HG02973 (cell line): ENCODE data around the gene STYXL1.
A peak's percentile ranks its signal among the peaks of the same experiment; 100 is the strongest.

Experiments used
- ATAC-seq: cut with Tn5 transposase; IDR thresholded peaks from one replicate; pipeline ENCODE4 v1.9.1; 2021; ENCODE audit warnings: moderate library complexity; ENCODE audit not compliant: unreplicated experiment

STYXL1 gene

DNA sequence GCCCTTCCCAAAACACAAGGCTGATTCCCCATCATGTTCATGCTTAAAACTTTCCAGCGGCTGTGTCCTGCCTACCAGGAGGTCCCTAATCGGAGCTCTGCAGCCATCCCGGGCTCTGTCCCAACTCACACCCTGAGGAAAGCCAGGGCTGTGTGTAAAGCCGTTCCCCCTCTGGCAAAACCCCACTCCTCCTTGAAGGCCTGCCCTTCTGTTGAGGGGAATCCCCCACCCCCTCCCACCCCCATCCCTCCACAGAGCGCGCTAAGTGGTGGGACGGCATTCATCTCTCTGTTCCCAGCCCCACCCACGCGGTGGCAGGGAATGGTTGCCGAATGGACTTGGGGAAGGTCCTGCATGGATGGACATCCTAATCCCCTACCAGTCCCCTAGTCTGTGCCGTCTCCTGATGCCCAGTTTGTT lies 52.7 kb downstream of the STYXL1 start:
- ATAC-seq: no peak

DNA sequence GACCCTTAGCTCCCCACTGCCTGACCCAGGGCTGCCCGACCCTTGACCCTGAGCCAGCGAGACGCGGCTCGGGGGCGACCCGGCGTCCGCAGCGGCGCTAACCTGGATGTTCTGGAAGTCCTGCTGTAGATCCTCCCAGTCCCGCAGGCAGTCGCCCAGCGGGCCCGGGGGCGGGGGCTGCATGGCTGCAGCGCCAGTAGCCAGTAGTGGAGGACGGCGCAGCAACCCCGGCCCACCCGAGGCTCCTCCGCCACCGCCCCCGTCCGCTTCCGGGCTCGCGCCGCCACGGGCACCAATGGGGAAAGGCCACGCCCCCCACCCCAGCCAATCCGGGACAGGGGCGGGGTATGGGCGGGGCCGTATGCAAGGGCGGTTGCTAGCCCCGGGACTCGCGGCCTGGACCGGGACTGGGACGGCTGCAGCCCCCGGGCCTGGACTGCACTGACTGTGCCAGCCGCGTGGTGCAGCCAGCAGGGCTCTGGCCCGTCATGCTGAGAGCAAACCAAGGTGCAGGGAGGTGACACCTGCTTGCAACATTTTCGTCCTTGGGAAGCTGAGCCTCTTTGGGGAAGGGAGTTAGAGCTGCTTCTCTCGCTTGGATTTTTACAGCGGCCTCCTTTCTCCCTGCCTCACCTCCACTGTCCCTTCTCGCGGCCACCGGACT lies 53.3 kb downstream of the STYXL1 start, which contains the start of gene TMEM120A:
Gene TMEM120A, minus strand, starts transcription at position 208 of the 664 bp plus-strand sequence. Its CDS starts 25 bp downstream, at position 183.
- peak; percentile 90 for ATAC-seq

DNA sequence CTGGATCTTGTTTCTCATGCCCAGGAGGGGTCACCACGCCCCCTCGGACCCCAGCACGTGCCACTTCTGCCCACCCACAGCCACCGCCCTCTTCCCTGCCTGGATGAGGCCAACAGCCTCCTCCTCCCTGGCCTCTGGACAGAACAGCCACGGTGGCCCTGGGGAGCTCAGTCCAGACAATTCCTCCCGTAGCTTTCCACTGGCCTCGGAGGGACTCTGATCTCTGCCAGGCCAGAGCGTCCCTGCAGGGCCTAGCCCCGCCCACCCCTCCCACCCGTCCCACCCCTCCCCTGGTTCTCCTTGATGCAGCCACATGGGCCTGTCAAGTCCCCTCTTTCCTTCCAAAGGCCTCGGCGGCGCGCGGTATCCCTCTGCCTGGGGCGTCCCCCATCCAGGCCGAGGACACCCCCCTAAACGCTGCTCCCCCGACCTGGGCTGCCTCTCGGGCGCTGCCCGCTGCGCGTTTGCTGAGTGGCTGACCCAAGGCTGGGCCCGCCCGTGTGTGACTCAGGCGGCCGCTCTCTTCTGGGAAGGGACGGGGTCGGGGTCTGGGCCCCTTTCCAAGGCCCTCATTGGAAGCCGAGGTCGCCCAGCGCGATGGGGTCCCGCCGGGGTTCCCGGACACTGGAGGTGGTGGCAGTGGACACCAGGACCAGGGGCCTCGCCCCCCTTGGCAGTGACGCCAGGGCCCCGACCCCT lies 54.0 kb downstream of the STYXL1 start:
- ATAC-seq: peak; percentile 11

DNA sequence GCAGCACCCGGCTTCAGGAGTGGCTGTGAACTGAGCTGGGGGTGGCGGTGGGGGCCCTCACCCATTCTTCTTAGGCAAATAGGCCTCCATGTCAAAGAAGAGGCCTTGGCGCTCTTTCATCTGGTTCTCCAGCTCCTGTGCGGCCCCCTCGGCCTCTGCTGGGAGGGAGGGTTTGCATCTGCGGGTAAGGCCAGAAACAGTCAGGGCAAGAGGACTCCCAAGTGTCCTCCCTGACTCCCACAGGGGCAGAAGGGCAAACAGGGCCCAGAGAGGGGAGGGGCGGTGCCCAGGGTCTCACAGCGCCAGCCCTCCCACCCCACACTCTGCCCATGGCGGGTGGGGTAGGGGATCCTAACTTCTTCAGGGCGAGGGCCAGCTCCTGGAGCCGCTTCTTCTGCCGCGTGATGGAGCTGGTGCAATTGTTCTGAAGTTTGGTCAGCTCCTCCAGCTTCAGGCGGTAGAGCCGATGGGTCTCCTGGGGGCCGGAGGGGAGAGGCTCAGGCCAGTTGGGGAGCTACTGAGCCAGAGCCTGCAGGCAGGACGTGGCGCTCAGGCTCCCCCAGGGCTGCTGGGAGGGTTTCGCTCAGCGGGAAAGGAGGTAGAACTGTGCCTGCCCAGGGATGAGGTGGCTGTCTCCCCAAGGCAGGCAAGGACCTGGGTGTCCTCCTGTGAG lies 55.6 kb downstream of the STYXL1 start:
- ATAC-seq: no peak

DNA sequence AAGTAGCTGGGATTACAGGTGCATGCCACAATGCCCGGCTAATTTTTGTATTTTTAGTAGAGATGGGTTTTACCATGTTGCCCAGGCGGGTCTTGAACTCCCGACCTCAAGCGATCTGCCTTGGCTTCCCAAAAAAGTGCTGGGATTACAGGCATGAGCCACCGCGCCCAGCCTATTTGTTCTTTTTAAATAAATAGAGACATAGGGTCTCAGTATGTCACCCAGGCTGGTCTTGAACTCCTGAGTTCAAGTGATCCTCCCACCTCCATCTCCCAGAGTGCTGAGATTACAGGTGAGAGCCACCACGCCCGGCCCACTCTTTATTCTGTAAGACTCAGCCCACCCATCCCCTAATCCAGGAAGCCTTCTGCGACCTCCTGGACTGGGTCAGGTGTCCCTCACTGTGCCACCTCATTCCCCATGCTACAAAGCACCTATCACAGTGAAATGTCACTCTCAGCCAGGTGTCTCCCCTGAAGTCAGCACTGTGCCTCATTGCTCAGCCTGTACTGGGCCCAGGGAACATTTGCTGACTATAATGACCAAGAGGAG lies 56.2 kb downstream of the STYXL1 start:
- ATAC-seq: no peak

DNA sequence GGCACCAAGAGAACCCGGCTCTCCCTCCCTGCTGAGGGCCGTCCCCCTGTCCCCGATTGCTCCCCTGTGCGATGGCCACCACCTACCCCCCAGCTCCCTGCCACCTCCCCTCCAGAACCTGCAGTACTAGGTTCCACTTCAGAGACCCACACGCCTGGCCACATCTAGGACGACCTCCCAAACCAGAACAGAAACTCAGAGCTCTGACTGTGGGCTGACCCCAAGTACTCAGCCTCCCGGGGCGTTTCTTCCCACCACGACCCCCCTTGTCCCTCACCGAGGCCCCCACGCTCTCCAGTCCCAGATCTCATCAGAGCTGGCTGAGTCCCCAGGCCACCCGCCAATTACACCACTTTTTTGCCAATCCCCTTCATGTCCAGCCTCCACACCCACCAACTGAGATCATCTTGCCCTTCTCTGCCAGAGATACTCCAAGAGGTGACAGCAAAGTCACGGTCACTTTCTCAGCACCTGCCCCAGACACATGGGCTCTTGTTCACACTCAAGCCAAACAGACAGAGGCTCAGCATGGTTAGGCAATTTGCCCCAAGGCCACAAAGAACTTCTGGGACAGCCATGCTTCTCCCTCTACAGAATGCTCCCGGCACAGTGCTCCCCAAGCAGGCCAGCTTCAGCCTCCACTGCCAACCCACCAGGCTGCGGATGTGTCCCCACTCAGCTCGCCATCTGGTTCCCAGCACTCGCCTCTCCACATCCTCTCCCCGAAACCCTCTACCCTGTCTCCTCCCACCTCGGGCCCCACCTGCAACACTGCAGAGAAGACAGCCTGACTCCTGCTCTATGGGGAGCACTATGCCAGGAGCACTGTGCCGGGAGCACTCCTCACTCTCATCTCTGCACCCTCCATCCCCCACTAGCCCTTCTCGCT lies 58.1 kb downstream of the STYXL1 start:
- ATAC-seq: no peak

DNA sequence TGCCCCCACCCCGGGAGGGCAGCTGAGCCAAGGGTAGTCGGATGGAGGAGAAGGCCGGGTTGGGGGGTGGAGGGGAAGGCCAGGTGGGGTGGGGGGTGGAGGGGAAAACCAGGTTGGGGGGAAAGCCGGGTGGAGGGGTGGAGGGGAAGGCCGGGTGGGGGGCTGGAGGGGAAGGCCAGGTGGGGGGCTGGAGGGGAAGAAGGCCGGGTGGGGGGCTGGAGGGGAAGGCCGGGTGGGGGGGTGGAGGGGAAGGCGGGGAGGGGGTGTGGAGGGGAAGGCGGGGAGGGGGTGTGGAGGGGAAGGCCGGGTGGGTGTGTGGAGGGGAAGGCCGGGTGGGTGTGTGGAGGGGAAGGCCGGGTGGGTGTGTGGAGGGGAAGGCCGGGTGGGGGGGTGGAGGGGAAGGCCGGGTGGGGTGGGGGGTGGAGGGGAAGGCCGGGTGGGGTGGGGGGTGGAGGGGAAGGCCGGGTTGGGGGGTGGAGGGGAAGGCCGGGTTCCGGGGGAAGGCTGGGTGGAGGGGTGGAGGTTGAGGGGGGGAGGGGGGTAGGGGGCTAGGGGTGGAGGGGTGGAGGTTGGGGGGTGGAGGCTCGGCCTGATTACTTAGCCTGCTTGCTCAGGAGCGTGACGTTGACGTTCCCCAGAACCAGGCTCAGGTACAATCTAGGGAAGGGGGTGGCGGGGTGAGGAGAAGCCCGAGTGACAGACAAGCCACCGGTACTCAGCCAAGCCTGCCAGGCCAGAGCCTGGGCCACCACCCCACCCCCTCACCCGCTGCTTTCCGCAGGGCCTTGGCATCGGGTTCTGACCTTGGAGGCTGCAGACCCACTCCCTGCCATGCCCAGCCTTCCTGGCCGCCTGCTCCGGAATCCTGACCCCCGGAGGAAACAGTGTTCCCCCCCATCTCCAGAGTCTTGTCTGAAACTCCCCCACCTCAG lies 59.0 kb downstream of the STYXL1 start:
- ATAC-seq: no peak

DNA sequence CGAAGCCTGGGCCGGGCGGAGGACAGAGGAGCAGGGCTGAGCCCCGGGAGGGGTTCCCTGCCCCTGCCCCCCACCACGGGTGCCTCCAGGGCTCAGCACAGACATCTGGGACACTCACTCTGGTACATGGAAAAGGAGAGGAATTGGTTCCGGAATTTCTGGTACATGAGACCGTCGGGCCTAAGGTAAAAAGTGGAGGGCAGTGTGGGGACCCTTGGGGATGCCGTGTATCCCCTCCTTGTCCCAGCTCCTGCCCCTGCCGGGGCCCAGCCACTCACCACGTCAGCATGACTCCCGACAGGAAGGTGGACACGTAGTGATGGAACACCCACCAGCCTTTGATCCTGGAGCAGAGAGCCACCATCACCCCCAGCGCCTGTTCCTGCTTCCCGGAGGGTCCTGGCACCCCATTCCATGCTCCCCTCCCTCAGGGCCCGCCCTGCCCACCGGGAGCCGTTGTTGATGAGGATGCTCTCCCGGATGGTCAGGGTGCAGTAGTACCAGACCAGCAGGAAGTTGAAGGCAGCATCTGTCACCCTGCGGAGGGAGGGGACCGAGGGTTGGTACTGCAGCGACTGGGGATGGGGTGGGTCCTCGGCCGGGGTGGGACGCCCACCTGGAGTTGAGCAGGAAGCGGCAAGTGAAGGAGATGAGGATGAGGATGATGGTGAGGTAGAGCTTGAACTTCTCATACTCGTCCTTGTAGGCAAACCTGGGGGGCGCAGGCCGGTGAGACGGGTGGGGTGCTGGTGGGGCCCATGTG lies 59.8 kb downstream of the STYXL1 start:
- no peak for ATAC-seq

DNA sequence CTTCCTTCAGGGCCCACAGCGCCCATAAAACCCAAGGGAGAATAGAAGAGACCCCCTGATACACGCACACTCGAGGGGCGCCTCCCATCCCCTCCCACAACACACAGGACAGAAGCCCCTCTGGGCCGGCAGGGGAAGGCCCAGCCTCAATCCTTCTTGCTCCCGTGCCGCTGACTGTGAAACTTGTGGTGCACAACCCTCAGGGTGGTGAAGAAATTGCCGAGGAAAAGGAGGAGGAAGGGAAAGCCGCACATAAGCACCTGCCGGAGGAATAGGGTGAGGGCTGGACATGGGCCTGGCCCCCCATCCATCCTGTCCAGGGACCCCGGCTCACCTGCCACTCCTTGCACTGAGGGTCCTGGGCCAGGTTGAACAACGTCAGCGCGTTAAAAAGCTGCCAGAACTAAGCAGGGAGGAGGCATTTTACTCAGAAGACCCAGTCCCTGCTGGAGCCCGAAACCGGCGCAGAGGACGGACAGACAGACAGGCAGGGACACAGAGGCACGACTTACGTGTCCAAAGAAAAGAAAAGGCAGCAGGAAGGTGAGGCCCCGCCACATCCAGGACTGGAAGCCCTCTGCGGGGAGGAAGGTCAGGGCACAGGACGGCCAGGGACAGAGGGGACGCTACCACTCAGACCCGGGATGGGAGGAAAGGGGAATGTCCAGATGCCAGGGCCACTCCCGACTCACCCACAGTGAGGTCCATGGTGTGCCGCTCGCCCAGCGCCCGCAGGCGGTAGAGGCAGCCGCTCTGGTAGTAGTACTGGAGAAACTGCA lies 60.6 kb downstream of the STYXL1 start:
- ATAC-seq: no peak

DNA sequence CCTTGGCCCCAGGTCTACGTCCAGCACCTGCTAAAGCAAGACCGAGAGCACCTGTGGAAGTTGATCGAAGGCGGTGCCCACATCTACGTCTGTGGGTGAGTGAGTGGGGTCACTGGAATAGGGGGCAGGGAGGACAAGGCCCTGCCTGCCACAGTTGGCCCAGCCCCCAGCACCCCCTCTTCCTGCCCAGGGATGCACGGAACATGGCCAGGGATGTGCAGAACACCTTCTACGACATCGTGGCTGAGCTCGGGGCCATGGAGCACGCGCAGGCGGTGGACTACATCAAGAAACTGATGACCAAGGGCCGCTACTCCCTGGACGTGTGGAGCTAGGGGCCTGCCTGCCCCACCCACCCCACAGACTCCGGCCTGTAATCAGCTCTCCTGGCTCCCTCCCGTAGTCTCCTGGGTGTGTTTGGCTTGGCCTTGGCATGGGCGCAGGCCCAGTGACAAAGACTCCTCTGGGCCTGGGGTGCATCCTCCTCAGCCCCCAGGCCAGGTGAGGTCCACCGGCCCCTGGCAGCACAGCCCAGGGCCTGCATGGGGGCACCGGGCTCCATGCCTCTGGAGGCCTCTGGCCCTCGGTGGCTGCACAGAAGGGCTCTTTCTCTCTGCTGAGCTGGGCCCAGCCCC lies 61.5 kb downstream of the STYXL1 start:
- no peak for ATAC-seq

DNA sequence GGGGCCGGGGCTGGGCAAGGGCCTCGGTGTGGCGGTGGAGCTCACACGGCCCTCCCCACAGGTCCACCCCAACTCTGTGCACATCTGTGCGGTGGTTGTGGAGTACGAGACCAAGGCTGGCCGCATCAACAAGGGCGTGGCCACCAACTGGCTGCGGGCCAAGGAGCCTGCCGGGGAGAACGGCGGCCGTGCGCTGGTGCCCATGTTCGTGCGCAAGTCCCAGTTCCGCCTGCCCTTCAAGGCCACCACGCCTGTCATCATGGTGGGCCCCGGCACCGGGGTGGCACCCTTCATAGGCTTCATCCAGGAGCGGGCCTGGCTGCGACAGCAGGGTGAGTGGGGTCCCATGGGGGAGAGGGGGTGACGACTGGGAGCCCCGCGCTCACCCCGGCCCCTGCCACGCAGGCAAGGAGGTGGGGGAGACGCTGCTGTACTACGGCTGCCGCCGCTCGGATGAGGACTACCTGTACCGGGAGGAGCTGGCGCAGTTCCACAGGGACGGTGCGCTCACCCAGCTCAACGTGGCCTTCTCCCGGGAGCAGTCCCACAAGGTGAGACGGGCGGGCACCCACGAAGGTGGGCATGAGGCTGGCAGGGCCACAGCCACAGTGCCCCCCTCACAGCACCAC lies 62.2 kb downstream of the STYXL1 start:
- no peak for ATAC-seq

DNA sequence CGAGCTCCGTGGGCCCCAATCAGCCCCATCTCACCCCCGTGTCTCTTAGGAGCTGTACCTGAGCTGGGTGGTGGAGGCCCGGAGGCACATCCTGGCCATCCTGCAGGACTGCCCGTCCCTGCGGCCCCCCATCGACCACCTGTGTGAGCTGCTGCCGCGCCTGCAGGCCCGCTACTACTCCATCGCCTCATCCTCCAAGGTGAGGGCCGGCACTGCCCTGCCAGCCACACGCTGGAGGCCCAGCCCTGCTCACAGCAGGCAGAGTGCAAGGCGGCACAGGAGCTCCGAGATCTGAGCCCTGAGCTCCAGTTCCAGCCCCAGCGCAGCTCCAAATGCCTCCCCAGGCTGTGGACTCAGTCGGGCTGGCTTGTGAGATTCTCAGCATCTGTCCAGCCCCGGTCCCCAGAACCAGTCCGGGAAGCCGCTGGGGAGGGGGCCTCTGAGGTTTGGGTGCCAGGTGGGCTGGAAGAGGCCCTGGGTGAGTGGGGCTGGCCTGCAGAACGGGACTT lies 62.7 kb downstream of the STYXL1 start:
- ATAC-seq: no peak

DNA sequence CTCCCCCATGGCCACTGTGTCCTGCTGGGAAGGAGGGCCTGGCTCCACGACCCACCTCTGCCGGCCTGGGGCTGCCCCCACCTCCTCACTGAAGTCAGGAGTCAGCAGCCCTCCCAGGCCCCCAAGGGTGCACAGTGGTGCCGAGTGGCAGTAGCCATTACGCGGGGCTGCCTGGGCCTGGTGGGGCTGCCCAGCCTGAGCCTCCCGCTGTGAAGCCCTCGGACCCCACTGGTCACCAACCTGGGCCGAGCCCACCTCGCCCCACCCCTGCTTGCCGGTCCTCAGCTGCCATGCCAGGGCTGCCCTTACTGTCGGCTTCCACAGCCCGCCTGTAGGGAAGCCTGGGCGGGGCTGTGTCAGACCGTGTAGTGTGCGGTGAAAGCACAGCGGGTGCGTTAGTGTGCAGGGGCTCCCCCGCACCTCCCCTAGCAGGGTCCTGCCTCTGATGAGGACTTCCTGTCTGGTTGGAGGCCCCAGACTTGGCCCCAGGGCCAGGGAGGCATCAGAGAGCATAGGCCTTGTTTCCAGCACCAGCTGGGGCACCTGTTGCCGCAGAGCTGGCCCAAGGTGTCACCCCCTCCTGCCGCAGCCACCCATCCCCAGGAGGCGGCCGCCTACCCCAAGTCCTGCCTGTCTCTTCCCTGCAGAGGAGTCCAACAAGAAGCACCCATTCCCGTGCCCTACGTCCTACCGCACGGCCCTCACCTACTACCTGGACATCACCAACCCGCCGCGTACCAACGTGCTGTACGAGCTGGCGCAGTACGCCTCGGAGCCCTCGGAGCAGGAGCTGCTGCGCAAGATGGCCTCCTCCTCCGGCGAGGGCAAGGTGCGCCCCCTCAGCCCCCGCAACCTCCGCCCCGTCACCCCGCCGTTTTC lies 63.4 kb downstream of the STYXL1 start:
- no peak for ATAC-seq

DNA sequence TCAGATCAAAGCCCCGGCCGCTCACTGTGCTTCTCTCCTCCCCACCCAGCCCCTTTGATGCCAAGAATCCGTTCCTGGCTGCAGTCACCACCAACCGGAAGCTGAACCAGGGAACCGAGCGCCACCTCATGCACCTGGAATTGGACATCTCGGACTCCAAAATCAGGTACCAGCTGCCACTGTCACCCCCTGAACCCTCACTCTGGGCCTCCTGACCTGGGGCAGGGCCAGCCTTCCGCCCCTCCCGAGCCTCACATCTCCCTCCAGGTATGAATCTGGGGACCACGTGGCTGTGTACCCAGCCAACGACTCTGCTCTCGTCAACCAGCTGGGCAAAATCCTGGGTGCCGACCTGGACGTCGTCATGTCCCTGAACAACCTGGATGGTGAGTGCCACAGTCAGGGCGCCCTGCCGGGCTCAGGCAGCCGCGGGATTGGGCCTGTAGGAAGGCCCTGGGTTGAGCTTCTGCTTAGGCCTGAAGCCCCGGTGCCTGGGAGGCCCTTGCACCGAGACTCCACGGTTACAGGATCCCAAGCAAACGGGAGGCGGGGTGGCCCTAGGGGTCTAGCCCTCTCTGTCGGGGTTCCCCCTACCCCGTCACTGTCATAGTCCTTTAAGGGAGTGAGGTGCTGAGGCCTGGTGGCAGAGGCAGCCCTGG lies 64.2 kb downstream of the STYXL1 start:
- ATAC-seq: no peak

DNA sequence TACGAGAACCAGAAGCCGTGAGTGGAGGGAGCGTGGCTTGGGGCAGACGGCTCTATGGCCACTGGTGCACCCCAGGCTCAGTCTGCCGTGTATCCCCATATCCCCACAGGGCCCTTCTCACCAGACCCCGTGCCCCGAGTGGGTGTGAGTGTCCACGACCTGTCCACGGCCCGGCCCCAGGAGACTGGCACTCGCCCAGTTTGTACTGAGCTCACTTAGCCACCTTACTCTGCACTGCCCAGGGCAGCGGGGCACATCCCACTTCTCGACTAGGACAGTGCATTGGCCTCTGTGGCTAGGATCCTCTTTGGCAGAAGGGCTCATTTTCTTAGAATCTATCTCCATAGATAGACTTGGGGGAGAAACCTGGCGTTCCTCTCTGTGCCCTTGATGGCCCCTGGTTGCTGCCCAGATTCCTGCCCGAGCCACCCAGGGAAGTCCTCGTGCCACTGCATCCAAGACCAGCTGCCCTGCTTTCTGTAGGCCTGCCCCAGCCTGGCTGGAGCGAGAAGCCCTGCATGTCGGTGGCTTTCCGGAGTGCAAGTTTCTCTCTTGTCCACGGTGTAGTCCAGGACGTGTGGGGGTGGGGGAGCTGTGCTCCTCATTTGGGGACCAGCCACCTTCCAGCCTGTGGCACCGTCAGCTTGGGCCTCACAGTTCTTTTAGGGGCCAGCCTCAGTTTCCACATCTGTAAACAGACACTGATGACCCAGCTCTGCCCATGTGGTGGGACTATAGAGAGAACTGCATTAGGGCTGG lies 65.3 kb downstream of the STYXL1 start:
- ATAC-seq: no peak
